ENCODE data around the gene SLC19A2.
"Not testable (repeated sequence)": the region's sequence is repeated elsewhere in the genome, so short reads cannot be mapped to it uniquely, and the experiment has no call there.

The SLC19A2 gene

DNA sequence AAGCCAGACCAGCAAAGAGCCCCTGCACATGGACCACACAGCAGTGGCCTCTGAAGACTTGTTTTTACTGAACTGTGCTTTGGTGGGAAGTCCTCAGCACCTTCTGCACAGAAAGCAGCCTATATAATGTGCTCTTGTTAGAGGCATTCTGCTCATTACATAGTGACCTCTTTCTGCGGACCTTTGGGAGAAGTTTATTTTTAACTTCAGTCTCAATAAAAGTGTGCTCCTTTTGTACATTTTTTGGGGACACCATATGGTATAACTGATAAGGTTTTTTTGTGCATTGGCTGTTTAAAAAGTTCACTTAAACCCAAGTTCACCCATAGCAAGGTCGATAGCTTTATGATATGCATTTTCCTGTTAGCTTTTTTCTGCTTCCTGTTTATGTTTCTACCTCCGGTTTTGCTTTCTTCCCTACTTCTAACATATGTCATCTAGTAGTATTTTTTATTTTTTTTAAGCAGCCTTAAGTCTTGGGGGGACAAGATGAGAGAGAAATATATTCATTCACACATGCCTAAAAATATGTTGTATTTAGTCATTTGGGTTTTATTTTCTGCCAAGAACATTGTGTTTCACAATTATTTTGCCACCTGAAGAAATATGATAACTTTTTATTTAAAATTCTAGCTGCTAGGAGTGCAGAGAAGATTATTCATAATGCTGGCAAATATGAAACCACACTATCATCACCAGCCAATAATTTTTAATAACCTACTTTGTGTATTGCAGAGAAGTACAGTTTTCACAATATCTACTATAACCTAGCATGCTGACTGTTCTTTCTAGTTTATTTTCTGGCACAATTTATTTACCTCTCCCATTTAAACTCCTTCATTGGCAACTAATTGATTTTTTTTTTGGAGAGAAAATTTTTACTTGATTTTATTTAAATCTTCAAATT lies 22.9 kb upstream of the SLC19A2 start:
- H3K4me1 ChIP-seq (ENCODE audit: control insufficient read depth in 2 of 2, insufficient read depth in 2 of 2, low read length in 2 of 2), result no peaks in the 10 kb centered on the region
- no peak overlapping the region for H3K9ac ChIP-seq (ENCODE audit: low read depth in 1 of 2, low read length in 2 of 2)
- no peaks in the 10 kb centered on the region for H3K27me3 ChIP-seq (ENCODE audit: control insufficient read depth in 2 of 2, insufficient read depth in 2 of 2, low read length in 2 of 2)
- no peaks in the 10 kb centered on the region for H3K36me3 ChIP-seq (ENCODE audit: control insufficient read depth in 2 of 2, insufficient read depth in 2 of 2, low read length in 2 of 2)
- H3K9me3 ChIP-seq (ENCODE audit: control insufficient read depth in 2 of 2, low read length in 2 of 2), result no peaks in the 10 kb centered on the region
- no peak overlapping the region for H3K4me3 ChIP-seq (ENCODE audit: low read length in 2 of 2)
- no peak overlapping the region for H3K27ac ChIP-seq (ENCODE audit: low read depth in 2 of 2, low read length in 2 of 2)

GRCh38 chr1:169507413-169507812 lies 21.7 kb upstream of the SLC19A2 start:
- H3K4me3 ChIP-seq (ENCODE audit: low read length in 2 of 2), result no peak overlapping the region
- H3K9ac ChIP-seq (ENCODE audit: low read depth in 1 of 2, low read length in 2 of 2), result no peak overlapping the region
- no peaks in the 10 kb centered on the region for H3K9me3 ChIP-seq (ENCODE audit: control insufficient read depth in 2 of 2, low read length in 2 of 2)
- H3K36me3 ChIP-seq (ENCODE audit: control insufficient read depth in 2 of 2, insufficient read depth in 2 of 2, low read length in 2 of 2), result no peaks in the 10 kb centered on the region
- no peaks in the 10 kb centered on the region for H3K4me1 ChIP-seq (ENCODE audit: control insufficient read depth in 2 of 2, insufficient read depth in 2 of 2, low read length in 2 of 2)
- no peaks in the 10 kb centered on the region for H3K27me3 ChIP-seq (ENCODE audit: control insufficient read depth in 2 of 2, insufficient read depth in 2 of 2, low read length in 2 of 2)
- H3K27ac ChIP-seq (ENCODE audit: low read depth in 2 of 2, low read length in 2 of 2), result no peak overlapping the region

DNA sequence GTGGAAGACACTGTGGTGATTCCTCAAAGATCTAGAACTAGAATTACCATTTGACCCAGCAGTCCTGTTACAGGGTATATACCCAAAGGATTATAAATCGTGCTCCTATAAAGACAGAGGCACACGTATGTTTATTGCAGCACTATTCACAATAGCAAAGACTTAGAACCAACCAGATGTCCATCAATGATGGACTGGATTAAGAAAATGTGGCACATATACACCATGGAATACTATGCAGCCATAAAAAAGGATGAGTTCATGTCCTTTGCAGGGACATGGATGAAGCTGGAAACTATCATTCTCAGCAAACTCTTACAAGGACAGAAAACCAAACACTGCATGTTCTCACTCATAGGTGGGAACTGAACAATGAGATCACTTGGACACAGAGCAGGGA lies 17.9 kb upstream of the SLC19A2 start:
- not testable (repeated sequence) for H3K27ac ChIP-seq (ENCODE audit: low read depth in 2 of 2, low read length in 2 of 2); H3K36me3 ChIP-seq (ENCODE audit: control insufficient read depth in 2 of 2, insufficient read depth in 2 of 2, low read length in 2 of 2); H3K4me1 ChIP-seq (ENCODE audit: control insufficient read depth in 2 of 2, insufficient read depth in 2 of 2, low read length in 2 of 2); H3K9me3 ChIP-seq (ENCODE audit: control insufficient read depth in 2 of 2, low read length in 2 of 2); H3K4me3 ChIP-seq (ENCODE audit: low read length in 2 of 2); H3K9ac ChIP-seq (ENCODE audit: low read depth in 1 of 2, low read length in 2 of 2); H3K27me3 ChIP-seq (ENCODE audit: control insufficient read depth in 2 of 2, insufficient read depth in 2 of 2, low read length in 2 of 2)

- Histone ChIP-seq H3K9me3 (ENCODE audit: control insufficient read depth in 2 of 2, low read length in 2 of 2) (no peaks in the 10 kb centered on the region), H3K4me1 (ENCODE audit: control insufficient read depth in 2 of 2, insufficient read depth in 2 of 2, low read length in 2 of 2) (no peaks in the 10 kb centered on the region), H3K27me3 (ENCODE audit: control insufficient read depth in 2 of 2, insufficient read depth in 2 of 2, low read length in 2 of 2) (no peaks in the 10 kb centered on the region), H3K27ac (ENCODE audit: low read depth in 2 of 2, low read length in 2 of 2) (no peak overlapping the region), H3K4me3 (ENCODE audit: low read length in 2 of 2) (no peak overlapping the region), H3K9ac (ENCODE audit: low read depth in 1 of 2, low read length in 2 of 2) (no peak overlapping the region), H3K36me3 (ENCODE audit: control insufficient read depth in 2 of 2, insufficient read depth in 2 of 2, low read length in 2 of 2) (no peaks in the 10 kb centered on the region)
These were observed 14.1 kb upstream of the SLC19A2 start for GRCh38 chr1:169499807-169500206.

GRCh38 chr1:169497317-169497716 lies 11.6 kb upstream of the SLC19A2 start:
- no peaks in the 10 kb centered on the region for H3K36me3 ChIP-seq (ENCODE audit: control insufficient read depth in 2 of 2, insufficient read depth in 2 of 2, low read length in 2 of 2)
- no peak overlapping the region for H3K27ac ChIP-seq (ENCODE audit: low read depth in 2 of 2, low read length in 2 of 2)
- H3K9ac ChIP-seq (ENCODE audit: low read depth in 1 of 2, low read length in 2 of 2), result no peak overlapping the region
- H3K4me1 ChIP-seq (ENCODE audit: control insufficient read depth in 2 of 2, insufficient read depth in 2 of 2, low read length in 2 of 2), result no peaks in the 10 kb centered on the region
- no peaks in the 10 kb centered on the region for H3K27me3 ChIP-seq (ENCODE audit: control insufficient read depth in 2 of 2, insufficient read depth in 2 of 2, low read length in 2 of 2)
- H3K4me3 ChIP-seq (ENCODE audit: low read length in 2 of 2), result no peak overlapping the region
- no peaks in the 10 kb centered on the region for H3K9me3 ChIP-seq (ENCODE audit: control insufficient read depth in 2 of 2, low read length in 2 of 2)

DNA sequence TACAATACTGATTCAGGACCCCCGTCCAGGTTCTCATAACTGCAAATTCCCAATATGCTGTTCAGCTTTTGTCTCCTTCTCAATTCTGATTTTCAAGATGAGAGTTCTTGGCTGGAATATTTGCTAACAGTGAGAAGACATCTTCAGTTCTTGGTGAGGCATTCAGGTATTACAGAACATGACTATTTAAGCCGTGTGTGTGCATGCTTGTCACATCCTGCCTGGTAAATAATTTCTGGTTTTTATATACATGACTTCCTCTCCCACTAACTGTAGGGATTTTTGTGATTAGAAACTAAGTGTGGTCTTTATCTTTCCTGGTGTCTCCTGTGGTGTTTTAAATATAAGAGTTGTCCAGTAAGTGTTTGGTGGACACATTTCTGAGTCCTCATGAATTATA lies 10.2 kb upstream of the SLC19A2 start:
- Histone ChIP-seq H3K9me3 (ENCODE audit: control insufficient read depth in 2 of 2, low read length in 2 of 2) (no peaks in the 10 kb centered on the region), H3K27ac (ENCODE audit: low read depth in 2 of 2, low read length in 2 of 2) (no peak overlapping the region), H3K9ac (ENCODE audit: low read depth in 1 of 2, low read length in 2 of 2) (no peak overlapping the region), H3K4me3 (ENCODE audit: low read length in 2 of 2) (no peak overlapping the region), H3K36me3 (ENCODE audit: control insufficient read depth in 2 of 2, insufficient read depth in 2 of 2, low read length in 2 of 2) (no peaks in the 10 kb centered on the region), H3K27me3 (ENCODE audit: control insufficient read depth in 2 of 2, insufficient read depth in 2 of 2, low read length in 2 of 2) (no peaks in the 10 kb centered on the region), H3K4me1 (ENCODE audit: control insufficient read depth in 2 of 2, insufficient read depth in 2 of 2, low read length in 2 of 2) (no peaks in the 10 kb centered on the region)

DNA sequence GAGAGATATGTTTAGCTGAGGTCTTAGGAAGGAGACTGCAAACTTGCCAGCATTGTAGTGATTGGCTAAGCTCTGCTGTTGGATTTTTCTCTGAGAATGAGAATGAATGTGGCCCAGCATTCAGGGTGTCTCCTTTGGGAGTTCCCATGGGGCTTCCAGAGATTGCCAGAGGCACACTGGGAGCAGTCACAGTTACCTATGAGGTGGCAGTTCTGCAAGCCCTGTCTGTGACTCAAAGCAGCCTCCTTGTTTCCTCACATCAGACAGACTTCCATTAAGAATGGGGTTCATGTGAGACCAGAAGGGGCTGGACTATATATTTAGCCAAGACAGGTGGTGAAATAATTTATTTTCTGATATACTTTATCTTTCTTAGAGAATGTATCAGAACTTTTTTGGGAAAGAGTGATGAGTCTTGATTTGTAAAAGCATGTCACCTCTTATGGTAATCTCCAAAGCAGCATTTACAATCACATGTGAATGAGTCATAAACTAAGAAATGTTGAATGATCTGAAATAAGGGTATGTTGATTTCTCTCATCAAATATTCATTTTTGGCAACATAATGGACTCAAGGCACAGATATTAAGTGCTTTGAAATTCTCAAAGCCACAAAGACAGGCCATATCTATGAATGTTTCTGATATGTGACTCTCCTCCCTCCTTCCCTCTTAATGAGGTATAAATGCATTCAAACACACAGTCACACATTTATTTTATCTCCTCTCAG lies 9.5 kb upstream of the SLC19A2 start:
- Histone ChIP-seq H3K36me3 (ENCODE audit: control insufficient read depth in 2 of 2, insufficient read depth in 2 of 2, low read length in 2 of 2) (no peaks in the 10 kb centered on the region), H3K27ac (ENCODE audit: low read depth in 2 of 2, low read length in 2 of 2) (no peak overlapping the region), H3K4me3 (ENCODE audit: low read length in 2 of 2) (no peak overlapping the region), H3K9me3 (ENCODE audit: control insufficient read depth in 2 of 2, low read length in 2 of 2) (no peaks in the 10 kb centered on the region), H3K4me1 (ENCODE audit: control insufficient read depth in 2 of 2, insufficient read depth in 2 of 2, low read length in 2 of 2) (no peaks in the 10 kb centered on the region), H3K9ac (ENCODE audit: low read depth in 1 of 2, low read length in 2 of 2) (no peak overlapping the region), H3K27me3 (ENCODE audit: control insufficient read depth in 2 of 2, insufficient read depth in 2 of 2, low read length in 2 of 2) (no peaks in the 10 kb centered on the region)

- H3K4me1 ChIP-seq (ENCODE audit: control insufficient read depth in 2 of 2, insufficient read depth in 2 of 2, low read length in 2 of 2), result no peaks in the 10 kb centered on the region
- no peaks in the 10 kb centered on the region for H3K36me3 ChIP-seq (ENCODE audit: control insufficient read depth in 2 of 2, insufficient read depth in 2 of 2, low read length in 2 of 2)
These were observed 8.6 kb upstream of the SLC19A2 start for GRCh38 chr1:169494343-169494742.

GRCh38 chr1:169493251-169493650 lies 7.5 kb upstream of the SLC19A2 start:
- no peaks in the 10 kb centered on the region for H3K9me3 ChIP-seq (ENCODE audit: control insufficient read depth in 2 of 2, low read length in 2 of 2)
- no peaks in the 10 kb centered on the region for H3K27me3 ChIP-seq (ENCODE audit: control insufficient read depth in 2 of 2, insufficient read depth in 2 of 2, low read length in 2 of 2)
- no peaks in the 10 kb centered on the region for H3K36me3 ChIP-seq (ENCODE audit: control insufficient read depth in 2 of 2, insufficient read depth in 2 of 2, low read length in 2 of 2)
- no peak overlapping the region for H3K4me3 ChIP-seq (ENCODE audit: low read length in 2 of 2)
- H3K9ac ChIP-seq (ENCODE audit: low read depth in 1 of 2, low read length in 2 of 2), result no peak overlapping the region
- no peak overlapping the region for H3K27ac ChIP-seq (ENCODE audit: low read depth in 2 of 2, low read length in 2 of 2)
- no peaks in the 10 kb centered on the region for H3K4me1 ChIP-seq (ENCODE audit: control insufficient read depth in 2 of 2, insufficient read depth in 2 of 2, low read length in 2 of 2)

More at GRCh38 chr1:169494343-169494742, 8.6 kb upstream of the SLC19A2 start:
- H3K27ac ChIP-seq (ENCODE audit: low read depth in 2 of 2, low read length in 2 of 2), result no peak overlapping the region
- H3K9me3 ChIP-seq (ENCODE audit: control insufficient read depth in 2 of 2, low read length in 2 of 2), result no peaks in the 10 kb centered on the region
- H3K27me3 ChIP-seq (ENCODE audit: control insufficient read depth in 2 of 2, insufficient read depth in 2 of 2, low read length in 2 of 2), result no peaks in the 10 kb centered on the region
- H3K4me3 ChIP-seq (ENCODE audit: low read length in 2 of 2), result no peak overlapping the region
- no peak overlapping the region for H3K9ac ChIP-seq (ENCODE audit: low read depth in 1 of 2, low read length in 2 of 2)

DNA sequence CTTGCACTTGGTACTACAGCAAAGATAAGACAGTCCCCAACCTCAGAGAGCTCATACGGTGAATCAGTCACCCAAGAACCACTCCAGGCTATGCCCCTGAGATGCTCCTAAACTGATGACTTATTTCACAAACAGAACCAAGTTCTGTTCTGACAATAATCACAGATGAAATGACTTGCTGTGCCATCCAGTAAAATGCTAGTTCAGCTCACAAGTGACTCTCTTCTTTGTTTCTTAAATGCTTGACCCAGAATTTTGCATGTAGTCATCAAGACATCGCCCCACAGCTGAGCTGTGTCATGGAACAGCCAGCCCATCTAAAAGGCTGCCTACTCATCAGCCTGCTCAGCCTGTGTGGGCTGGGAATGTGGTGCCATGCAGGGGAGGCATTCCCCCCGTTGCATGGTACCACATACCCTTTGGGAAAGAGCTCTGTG lies 6.1 kb upstream of the SLC19A2 start:
- H3K4me1 ChIP-seq (ENCODE audit: control insufficient read depth in 2 of 2, insufficient read depth in 2 of 2, low read length in 2 of 2), result peaks cover 5 to 8% of the 10 kb centered on the region in 2 donors

More for the DNA sequence above, 6.1 kb upstream of the SLC19A2 start:
- no peaks in the 10 kb centered on the region for H3K36me3 ChIP-seq (ENCODE audit: control insufficient read depth in 2 of 2, insufficient read depth in 2 of 2, low read length in 2 of 2)
- H3K9me3 ChIP-seq (ENCODE audit: control insufficient read depth in 2 of 2, low read length in 2 of 2), result no peaks in the 10 kb centered on the region
- H3K4me3 ChIP-seq (ENCODE audit: low read length in 2 of 2), result no peak overlapping the region
- no peak overlapping the region for H3K9ac ChIP-seq (ENCODE audit: low read depth in 1 of 2, low read length in 2 of 2)
- no peak overlapping the region for H3K27ac ChIP-seq (ENCODE audit: low read depth in 2 of 2, low read length in 2 of 2)
- no peaks in the 10 kb centered on the region for H3K27me3 ChIP-seq (ENCODE audit: control insufficient read depth in 2 of 2, insufficient read depth in 2 of 2, low read length in 2 of 2)
